RWPE1 (cell line): ENCODE data around the gene BRWD1.

ENCODE experiments used
- CTCF ChIA-PET: fragments of 350-600 bp; sonication (Branson Sonifier 250); formaldehyde crosslinking; extraction: SDS; loops from one replicate; lab custom pipeline; 2021; lab: Yijun Ruan, JAX
- POLR2A ChIA-PET: fragments of 400-600 bp; formaldehyde crosslinking; extraction: SDS; loops from one replicate; lab custom pipeline; 2020; ENCODE audit warnings: antibody characterized with exemption; ENCODE audit not compliant: low non-redundant PET; lab: Yijun Ruan, JAX
- DNase-seq: peaks from one replicate; pipeline ENCODE4 v3.0.0; 2012; ENCODE audit warnings: low spot score
- H3K27ac ChIP-seq: fragments of 450-650 bp; 2 replicates; pipeline ENCODE4 v1.5.1; 2017
- CTCF ChIP-seq: fragments of 450-650 bp; conservative IDR thresholded peaks from 2 replicates; pipeline ENCODE4 v1.5.1; 2017; ENCODE audit warnings: low read depth, mild to moderate bottlenecking

BRWD1 gene

GRCh38 chr21:39281853-39282252 lies 31.6 kb downstream of the BRWD1 start:
- ChIA-PET POLR2A (no interaction called here), CTCF (no interaction called here)
- H3K27ac ChIP-seq, result no peak overlapping the region
- TF ChIP-seq CTCF, result no peak
- DNase-seq, result no peak

- DNase-seq, result no peak
- ChIA-PET POLR2A (no interaction called here), CTCF (no interaction called here)
- no peak overlapping the region for H3K27ac ChIP-seq
- TF ChIP-seq CTCF, result no peak
Measured at GRCh38 chr21:39281207-39281606, 32.2 kb downstream of the BRWD1 start.

- ChIA-PET POLR2A (no interaction called here), CTCF (no interaction called here)
- DNase-seq, result no peak
- no peak overlapping the region for H3K27ac ChIP-seq
- no peak for TF ChIP-seq CTCF
Measured at GRCh38 chr21:39269620-39270019, 43.8 kb downstream of the BRWD1 start.

GRCh38 chr21:39265603-39266002 lies 47.8 kb downstream of the BRWD1 start:
- TF ChIP-seq CTCF, result no peak
- no peak for DNase-seq
- H3K27ac ChIP-seq, result no peak overlapping the region
- ChIA-PET POLR2A (no interaction called here), CTCF (no interaction called here)

- no peak for TF ChIP-seq CTCF
- CTCF ChIA-PET, result no interaction called here
- no peak overlapping the region for H3K27ac ChIP-seq
- peak; percentile 28 for DNase-seq
- POLR2A ChIA-PET, result no interaction called here
Measured at GRCh38 chr21:39263372-39263771, 50.1 kb downstream of the BRWD1 start.

GRCh38 chr21:39258207-39258606 lies 55.2 kb downstream of the BRWD1 start:
- POLR2A ChIA-PET, result no interaction called here
- no peak for DNase-seq
- TF ChIP-seq CTCF, result no peak
- CTCF ChIA-PET, result no interaction called here
- no peak overlapping the region for H3K27ac ChIP-seq

GRCh38 chr21:39251326-39251725 lies 62.1 kb downstream of the BRWD1 start:
- no peak for DNase-seq
- POLR2A ChIA-PET, result no interaction called here
- CTCF ChIA-PET, result no interaction called here
- TF ChIP-seq CTCF, result no peak
- no peak overlapping the region for H3K27ac ChIP-seq
